ENCODE results near the gene EPB41.

EPB41 gene

GRCh38 chr1:28928314-28928941 is 14.1 kb downstream of the EPB41 start (continued):
- TF ChIP-seq ZNF843 (tag by site-specific recombination; IDR thresholded peaks at IDR 0.05) (no peak), ZNF19 (tag by site-specific recombination; IDR thresholded peaks at IDR 0.05; ENCODE audit: low read depth) (no peak), ZNF558 (tag by site-specific recombination; IDR thresholded peaks at IDR 0.05) (peak; percentile 13; the same call in 1 of the 2 replicates), PRDM1 (tag by site-specific recombination; IDR thresholded peaks at IDR 0.05) (no peak), ZSCAN4 (tag by site-specific recombination; IDR thresholded peaks at IDR 0.05) (no peak), ZXDB (tag by site-specific recombination; IDR thresholded peaks at IDR 0.05) (0 out of 2 replicates have a peak, but pooled peaks have one; percentile 34)

- H3K4me1 ChIP-seq (ENCODE audit: control insufficient read depth, insufficient read depth, low read length) = peaks cover 3% of the 10 kb centered on the region; the same call in 1 of the 2 replicates
- H3K4me3 ChIP-seq (ENCODE audit: low read depth, low read length) = no peak overlapping the region
- no peak overlapping the region for H3K27ac ChIP-seq (ENCODE audit: extremely low read depth, low read depth, low read length)
- TF ChIP-seq ZNF555 (tag by site-specific recombination; conservative IDR thresholded peaks at IDR 0.05) = no peak
- no peak for TF ChIP-seq BCL11A (tag by site-specific recombination; IDR thresholded peaks at IDR 0.05; ENCODE audit: low read depth)
- no peak for TF ChIP-seq ZNF629 (tag by site-specific recombination; IDR thresholded peaks at IDR 0.05)
- no peak for TF ChIP-seq ZNF366 (tag by site-specific recombination; conservative IDR thresholded peaks at IDR 0.05)
- TF ChIP-seq ZNF221 (tag by site-specific recombination; IDR thresholded peaks at IDR 0.05; ENCODE audit: borderline replicate concordance) = no peak
- no peak for TF ChIP-seq SP3 (tag by site-specific recombination; IDR thresholded peaks at IDR 0.05)
- no peak for TF ChIP-seq ZNF404 (tag by site-specific recombination; IDR thresholded peaks at IDR 0.05)
- no peak for TF ChIP-seq ZNF558 (tag by site-specific recombination; IDR thresholded peaks at IDR 0.05)
- TF ChIP-seq ZNF548 (tag by site-specific recombination; IDR thresholded peaks at IDR 0.05) = no peak
- no peak for TF ChIP-seq OVOL3 (tag by site-specific recombination; IDR thresholded peaks at IDR 0.05)
- TF ChIP-seq HOXC10 (CRISPR knock-in tag; IDR thresholded peaks at IDR 0.05) = no peak
- no peak for TF ChIP-seq KLF1 (tag by site-specific recombination; IDR thresholded peaks at IDR 0.05)
- TF ChIP-seq ZBTB48 (tag by site-specific recombination; IDR thresholded peaks at IDR 0.05) = no peak
- ChIA-PET POLR2A (no interaction called here), CTCF (no interaction called here)
- no peaks in the 10 kb centered on the region for H3K36me3 ChIP-seq (ENCODE audit: control insufficient read depth in 2 of 2, insufficient read depth in 1 of 2, low read length in 2 of 2)
- no peaks in the 10 kb centered on the region for H3K9me3 ChIP-seq (ENCODE audit: control insufficient read depth, insufficient read depth, low read depth, low read length)
Measured at GRCh38 chr1:28933277-28933676, 18.9 kb downstream of the EPB41 start.

- ChIA-PET CTCF (no interaction called here), POLR2A (no interaction called here)
- H3K9me3 ChIP-seq (ENCODE audit: control insufficient read depth, insufficient read depth, low read depth, low read length) = no peaks in the 10 kb centered on the region
- no peak overlapping the region for H3K27ac ChIP-seq (ENCODE audit: extremely low read depth, low read depth, low read length)
- no peaks in the 10 kb centered on the region for H3K36me3 ChIP-seq (ENCODE audit: control insufficient read depth in 2 of 2, insufficient read depth in 1 of 2, low read length in 2 of 2)
- TF ChIP-seq SP3 (tag by site-specific recombination; IDR thresholded peaks at IDR 0.05) (no peak), ZNF580 (tag by site-specific recombination; IDR thresholded peaks at IDR 0.05) (no peak), ZNF600 (tag by site-specific recombination; IDR thresholded peaks at IDR 0.05) (no peak), HIC1 (tag by site-specific recombination; IDR thresholded peaks at IDR 0.05) (no peak), ZFP41 (tag by site-specific recombination; IDR thresholded peaks at IDR 0.05; ENCODE audit: borderline replicate concordance) (no peak)
- H3K4me3 ChIP-seq (ENCODE audit: low read depth, low read length) = no peak overlapping the region
- peaks cover 3% of the 10 kb centered on the region; the same call in 1 of the 2 replicates for H3K4me1 ChIP-seq (ENCODE audit: control insufficient read depth, insufficient read depth, low read length)
Measured at GRCh38 chr1:28933918-28934317, 19.5 kb downstream of the EPB41 start.
